NCI-H82 treated with DMSO at 0.1 percent for 48 hours (cell line): ENCODE data around the gene CNTNAP1.

ENCODE experiments used
- DNase-seq: peaks from one replicate; lab custom pipeline; 2025; ENCODE audit not compliant: unreplicated experiment; lab: John Stamatoyannopoulos, UW

CNTNAP1 gene

DNA sequence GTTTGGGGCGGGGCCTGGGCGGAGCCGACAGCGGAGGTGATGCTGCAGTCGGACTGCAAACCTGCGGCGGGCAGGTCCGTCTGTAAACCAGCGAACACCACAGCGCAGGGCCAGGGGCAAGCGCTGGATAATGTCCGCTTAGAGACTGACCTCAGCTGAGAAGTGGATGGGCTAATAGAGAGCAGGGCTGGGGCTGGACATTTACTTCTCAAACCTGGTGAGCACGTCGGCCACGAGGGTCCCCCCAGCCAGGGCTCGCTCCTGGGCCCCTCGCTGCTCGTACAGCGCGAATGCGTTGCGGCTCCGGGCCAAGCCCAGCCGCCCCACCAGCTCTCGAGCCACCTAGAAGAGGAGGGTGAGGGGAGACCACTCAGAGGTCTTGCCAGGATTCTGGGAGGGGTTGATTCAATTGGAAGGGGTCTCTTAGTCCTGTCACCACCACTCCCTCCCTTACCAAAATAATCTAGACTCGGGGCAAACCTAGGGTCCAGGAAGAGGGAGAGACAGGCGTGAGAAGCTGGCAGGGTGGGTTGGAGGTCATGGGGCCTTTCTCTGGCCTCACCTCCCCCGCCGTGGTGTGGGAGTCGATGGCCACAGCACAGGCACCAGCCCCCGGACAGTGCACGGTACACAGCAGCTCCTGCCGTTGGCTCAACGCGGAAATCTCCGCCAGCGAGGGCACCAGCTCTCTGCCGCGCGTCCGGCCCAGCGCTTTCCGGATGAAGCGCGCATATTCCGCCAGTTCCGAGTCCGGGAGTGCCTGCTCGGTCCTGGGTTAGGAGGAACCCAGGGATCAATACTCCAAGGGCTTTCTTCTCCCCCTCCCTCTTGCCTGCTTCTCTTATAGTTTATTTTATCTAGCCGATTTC lies 11.3 kb upstream of the CNTNAP1 start:
- no peak for DNase-seq

DNA sequence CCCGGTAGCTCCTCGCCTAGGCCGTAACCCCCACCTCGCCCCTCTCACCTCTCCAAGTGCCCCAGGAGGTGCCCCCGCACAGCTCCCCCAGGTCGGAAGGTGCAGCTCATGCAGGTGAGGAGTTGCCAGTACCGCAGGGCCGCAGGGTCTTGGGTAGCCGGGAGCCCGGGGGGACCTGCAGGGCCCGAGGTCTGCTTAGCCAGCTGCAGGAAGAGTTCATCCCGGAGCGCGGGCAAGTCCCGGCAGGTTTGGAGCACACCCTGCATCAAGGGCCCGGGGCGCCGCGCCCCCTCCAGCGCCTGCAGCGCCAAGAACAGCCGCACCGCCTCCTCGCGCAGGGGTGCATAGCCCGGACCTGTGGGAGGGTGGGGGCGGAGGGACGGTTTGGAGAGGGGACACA lies 10.3 kb upstream of the CNTNAP1 start:
- DNase-seq, result no peak

- no peak for DNase-seq
These were observed 9.0 kb upstream of the CNTNAP1 start for GRCh38 chr17:42673266-42673884.

DNA sequence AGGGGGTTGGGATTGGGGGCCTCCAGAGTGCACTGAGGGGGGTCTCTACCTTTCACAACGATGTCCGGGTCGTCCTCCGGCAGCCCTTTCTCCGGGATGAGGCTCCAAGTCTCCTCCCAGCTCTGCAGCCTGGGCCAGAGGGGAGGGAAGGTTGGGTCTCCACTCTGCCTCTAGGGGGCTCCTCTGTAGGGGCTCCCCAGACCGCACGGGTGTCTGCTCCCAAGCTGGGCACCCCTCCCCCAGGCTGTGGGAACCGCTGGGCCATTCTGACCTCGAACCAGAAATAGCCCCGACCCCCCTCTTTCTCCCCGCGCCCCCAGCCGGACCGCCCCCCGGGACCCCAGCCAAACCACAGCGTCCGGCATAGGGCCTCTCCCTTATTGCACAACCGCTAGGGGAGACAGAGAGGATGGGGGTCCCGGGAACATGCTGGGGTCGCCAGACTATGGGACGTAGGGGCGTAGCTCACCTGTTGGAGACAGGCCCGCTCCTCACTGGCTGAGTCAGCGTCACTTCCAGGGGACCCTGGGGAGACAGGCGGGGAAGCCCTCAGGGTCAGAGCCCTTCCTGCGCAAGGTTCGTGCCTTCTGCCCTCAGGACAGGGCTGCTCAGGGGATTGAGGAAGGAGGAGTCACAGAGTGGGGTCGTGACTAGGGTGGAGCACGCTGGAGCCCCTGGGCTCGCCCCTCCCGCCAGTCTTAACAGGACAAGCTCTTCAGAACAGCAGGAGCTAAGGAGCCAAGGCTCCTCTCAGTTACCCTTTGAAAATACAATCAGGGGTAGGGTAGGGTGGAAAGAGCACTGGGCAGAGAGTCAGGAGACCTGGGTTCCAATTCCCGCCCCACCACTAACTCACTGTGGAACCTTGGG lies 8.2 kb upstream of the CNTNAP1 start:
- no peak for DNase-seq

GRCh38 chr17:42674755-42675347 lies 7.5 kb upstream of the CNTNAP1 start:
- DNase-seq, result no peak

- DNase-seq, result no peak
These were observed 6.9 kb upstream of the CNTNAP1 start for GRCh38 chr17:42675348-42675964.

- DNase-seq, result no peak
These were observed 6.3 kb upstream of the CNTNAP1 start for GRCh38 chr17:42675965-42676423.

GRCh38 chr17:42676424-42677011 lies 5.8 kb upstream of the CNTNAP1 start, which contains the start of gene PLEKHH3:
PLEKHH3 (minus strand) TSS chr17:42676994; CDS start chr17:42676563, 431 bp downstream.
- DNase-seq, result no peak

DNA sequence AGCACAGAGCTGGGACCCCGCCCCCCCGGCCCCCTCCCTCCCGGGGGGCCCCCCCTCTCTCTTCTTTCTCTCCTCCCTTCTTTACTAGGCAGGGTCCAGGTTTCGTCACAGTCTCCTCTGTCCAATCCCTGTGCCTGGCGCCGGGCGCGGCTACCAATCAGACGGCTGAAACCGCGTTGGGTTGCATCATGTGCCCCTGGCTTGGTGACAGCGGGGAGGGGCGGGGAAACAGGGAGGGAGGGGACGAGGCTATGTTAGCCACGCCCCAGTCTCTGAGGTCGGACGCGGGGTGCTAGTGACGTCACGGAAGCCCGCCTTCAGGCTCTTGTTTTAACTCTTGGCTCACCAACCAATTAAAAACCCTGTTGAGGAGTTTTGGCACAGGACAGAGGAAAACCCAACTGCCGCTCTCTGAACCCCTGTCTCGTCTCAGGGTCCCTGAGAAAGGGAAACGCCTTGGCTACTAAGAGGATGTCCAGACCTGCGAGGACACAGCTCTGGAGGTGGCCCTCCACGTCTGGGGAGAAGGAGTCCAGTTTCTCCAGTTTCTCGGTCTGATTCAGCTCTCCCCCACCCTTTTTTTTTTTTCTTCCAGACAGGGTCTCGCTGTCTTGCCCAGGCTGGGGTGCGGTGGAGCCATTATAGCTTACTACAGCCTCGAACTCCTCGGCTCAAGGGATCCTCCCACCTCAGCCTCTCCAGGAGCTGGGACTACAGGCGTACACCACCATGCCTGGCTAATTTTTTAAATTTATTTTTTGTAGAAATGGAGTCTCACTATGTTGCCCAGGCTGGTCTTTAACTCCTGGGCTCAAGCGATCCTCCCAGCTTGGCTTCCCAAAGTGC lies 5.1 kb upstream of the CNTNAP1 start:
- peak; percentile 99 for DNase-seq

DNA sequence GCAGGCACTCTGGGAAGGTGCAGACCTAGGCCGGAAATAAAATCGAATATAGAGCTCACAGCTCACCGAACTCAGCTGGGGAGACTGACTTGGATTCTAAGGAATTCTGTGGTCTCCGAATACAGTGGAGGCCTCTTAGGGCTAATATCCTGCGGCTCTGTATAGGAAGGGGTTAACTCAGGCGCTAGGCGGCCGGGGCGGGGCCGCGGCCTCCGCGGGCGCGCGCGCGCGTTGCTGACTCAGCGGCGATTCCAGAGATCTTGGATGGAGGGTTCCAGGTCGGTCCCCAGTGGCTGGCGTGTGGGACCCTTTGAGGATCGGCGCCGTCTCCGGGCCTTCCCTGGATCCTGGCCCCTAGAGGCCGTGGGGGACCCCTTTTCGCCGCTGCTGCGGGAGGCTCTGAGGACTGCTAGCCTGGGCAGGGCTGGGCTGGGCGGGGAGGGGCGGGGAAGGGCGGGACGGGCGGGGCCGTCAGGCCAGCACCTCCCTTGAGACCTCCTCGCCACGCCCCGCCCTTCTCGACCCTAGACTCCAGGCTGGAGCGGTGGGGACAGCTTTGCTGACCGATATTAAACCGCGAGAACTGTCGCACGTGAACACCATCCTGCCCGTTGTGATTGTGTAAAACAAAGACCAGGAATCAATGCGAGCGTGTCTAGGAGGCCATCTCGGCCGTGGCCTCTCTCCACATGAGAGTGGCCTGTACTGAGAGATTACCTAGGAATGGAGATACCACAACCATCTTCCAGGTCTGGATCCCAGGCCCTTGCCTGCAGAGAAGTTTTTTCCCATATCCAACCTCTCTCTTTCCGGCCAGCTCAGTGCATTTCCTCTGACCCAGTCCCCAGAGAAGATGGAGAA lies 4.2 kb upstream of the CNTNAP1 start:
- DNase-seq, result peak; percentile 81

- peak; percentile 34 for DNase-seq
These were observed 3.3 kb upstream of the CNTNAP1 start for GRCh38 chr17:42678951-42679491.

DNA sequence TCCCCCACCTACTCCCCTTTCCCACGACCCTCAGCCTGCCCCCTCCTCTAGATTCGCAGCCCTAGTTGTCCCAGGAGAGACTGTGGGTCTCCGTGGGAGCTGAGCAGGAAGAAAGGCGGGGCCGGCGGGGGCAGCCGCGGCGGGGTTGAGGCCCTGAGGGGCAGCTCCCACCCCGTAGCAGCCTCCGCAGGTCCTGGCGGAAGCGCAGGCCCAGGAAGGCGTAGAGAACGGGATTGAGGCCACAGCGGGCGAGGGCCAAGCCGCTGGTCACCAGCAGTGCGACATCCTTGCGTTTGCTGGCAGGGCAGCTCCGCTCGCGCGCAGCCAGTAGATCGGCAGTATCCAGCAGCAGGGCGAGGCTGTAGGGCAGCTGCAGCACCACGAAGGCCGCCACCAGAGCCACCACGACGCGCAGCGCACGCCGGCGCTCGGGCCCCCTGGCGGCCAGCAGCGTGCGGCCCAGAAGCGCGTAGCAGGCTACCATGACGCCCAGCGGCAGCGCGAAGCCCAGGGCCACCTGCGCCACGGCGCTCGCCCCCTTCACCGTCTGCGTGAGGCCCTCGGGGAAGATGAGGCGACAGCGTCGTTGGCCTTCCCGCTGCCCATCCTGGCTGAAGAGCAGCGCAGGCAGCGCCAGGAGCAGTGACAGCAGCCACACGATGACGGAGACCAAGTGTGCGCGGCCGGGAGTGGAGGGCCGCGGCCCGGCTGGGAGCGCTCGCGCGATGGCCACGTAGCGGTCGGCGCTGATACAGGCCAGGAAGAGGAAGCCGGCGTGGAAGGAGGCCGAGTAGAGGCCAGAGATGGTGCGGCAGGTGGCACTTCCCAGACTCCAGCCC lies 2.6 kb upstream of the CNTNAP1 start:
- peak; percentile 62 for DNase-seq

- no peak for DNase-seq
These were observed 2.0 kb upstream of the CNTNAP1 start for GRCh38 chr17:42680331-42680808.

DNA sequence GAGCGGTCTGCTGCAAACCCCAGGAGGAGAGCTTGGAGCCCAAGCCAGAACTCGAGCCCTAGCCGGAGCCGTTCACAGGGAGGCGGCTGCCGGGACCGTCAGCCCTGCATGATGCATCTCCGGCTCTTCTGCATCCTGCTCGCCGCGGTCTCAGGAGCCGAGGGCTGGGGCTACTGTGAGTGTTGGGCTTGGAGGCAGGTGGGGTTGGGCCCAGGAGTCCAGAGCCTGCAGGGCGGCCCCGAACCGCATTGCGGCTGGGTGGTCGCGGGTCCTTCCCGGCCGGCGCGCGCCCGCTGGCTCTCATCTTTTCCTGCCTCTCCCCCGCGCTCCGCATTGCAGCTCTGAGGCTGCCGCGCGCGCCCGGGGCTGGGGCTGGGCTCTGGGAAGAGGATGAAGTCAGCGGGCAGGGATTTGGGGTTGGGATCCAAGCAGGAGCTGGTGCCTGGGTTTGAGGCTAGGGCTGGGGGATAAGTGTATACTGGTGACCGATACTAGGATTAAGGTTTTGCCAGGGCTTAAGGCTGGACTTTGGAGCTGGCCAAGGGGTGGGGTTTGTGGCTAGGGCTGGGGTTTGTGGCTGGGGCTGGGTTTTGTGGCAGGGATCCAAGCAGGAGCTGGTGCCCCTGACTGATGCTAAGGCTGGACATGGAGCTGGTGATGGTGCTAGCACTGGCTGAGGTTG lies 532 bp downstream of the CNTNAP1 start:
- no peak for DNase-seq

DNA sequence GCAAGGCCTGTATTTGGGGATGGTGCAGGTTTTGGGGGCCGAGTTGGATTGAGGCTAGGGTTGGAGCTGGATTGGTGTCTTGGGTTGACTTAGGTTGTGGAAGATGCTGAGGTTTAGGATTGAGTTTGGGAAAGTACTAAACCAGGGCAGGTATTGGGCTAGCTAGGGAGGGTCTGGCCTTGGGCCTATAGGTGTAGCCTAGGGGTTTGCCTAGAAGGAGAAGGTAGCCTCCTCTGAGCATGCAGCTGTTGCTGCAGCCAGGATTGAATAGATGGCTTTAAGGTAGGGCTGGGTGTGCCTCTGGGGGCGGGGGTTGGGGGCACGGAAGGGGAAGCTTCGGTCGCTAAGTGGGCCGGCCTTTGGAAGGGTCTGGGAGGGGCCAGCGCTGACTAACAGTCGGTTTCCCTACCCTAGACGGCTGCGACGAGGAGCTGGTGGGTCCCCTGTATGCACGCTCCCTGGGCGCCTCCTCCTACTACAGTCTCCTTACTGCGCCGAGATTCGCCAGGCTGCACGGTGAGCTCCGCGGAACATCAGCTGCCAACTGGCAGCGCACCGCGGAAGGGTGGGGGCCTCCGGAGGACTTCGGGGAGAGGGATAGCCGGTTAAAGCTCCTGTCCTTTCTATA lies 1.2 kb downstream of the CNTNAP1 start:
- no peak for DNase-seq
